SJSA1 (cell line): ENCODE results near the gene ADCK1. TPM values are rescaled to one million over a fixed set of nuclear protein-coding genes. Genes with fewer than 3 reads are reported as not detected.

Source experiments
- DNase-seq, 2 experiments: peaks; one replicate each; pipeline ENCODE4 v3.0.0-alpha.2; 2015 to 2020; ENCODE audit warnings: low spot score in 2 of 2, low read depth in 1 of 2
- H3K27ac ChIP-seq: fragments of 250-450 bp; sonication (Bioruptor Pico); 2 replicates; pipeline ENCODE4 v1.5.1; 2020; ENCODE audit warnings: mild to moderate bottlenecking, moderate library complexity
- H3K27me3 ChIP-seq: fragments of 250-450 bp; sonication (Bioruptor Pico); replicated peaks from 2 replicates; pipeline ENCODE4 v1.5.1; 2020; ENCODE audit warnings: mild to moderate bottlenecking, moderate library complexity
- H3K36me3 ChIP-seq: fragments of 250-450 bp; sonication (Bioruptor Pico); 2 replicates; pipeline ENCODE4 v1.5.1; 2020; ENCODE audit warnings: mild to moderate bottlenecking
- H3K4me1 ChIP-seq: fragments of 250-450 bp; sonication (Bioruptor Pico); replicated peaks from 2 replicates; pipeline ENCODE4 v1.6.1; 2021; ENCODE audit warnings: mild to moderate bottlenecking
- H3K4me3 ChIP-seq: fragments of 250-450 bp; sonication (Bioruptor Pico); 2 replicates; pipeline ENCODE4 v1.5.1; 2020; ENCODE audit warnings: mild to moderate bottlenecking
- H3K9me3 ChIP-seq: fragments of 250-450 bp; sonication (Bioruptor Pico); replicated peaks from 2 replicates; pipeline ENCODE4 v1.5.1; 2020; ENCODE audit warnings: mild to moderate bottlenecking
- total RNA-seq: library from RNA; depleted of rRNA; stranded (reverse); fragments of >200 nt; shearing (Covaris generic); gene quantifications from 2 replicates; pipeline ENCODE4 v1.2.3, GENCODE V29; 2014

Gene ADCK1
- total RNA-seq, 1 experiment from 2014 or later = 1.8 TPM

GRCh38 chr14:77864085-77864484 is 64.2 kb downstream of the ADCK1 start:
- no peak for DNase-seq
- Histone ChIP-seq H3K9me3 (no peaks in the 10 kb centered on the region), H3K4me1 (no peaks in the 10 kb centered on the region; the same call in 1 of the 2 replicates), H3K27ac (no peak overlapping the region), H3K4me3 (no peak overlapping the region), H3K36me3 (no peaks in the 10 kb centered on the region), H3K27me3 (no peaks in the 10 kb centered on the region)

GRCh38 chr14:77864580-77864979 is 64.7 kb downstream of the ADCK1 start:
- Histone ChIP-seq H3K9me3 (no peaks in the 10 kb centered on the region), H3K27me3 (no peaks in the 10 kb centered on the region), H3K36me3 (no peaks in the 10 kb centered on the region), H3K27ac (no peak overlapping the region), H3K4me3 (no peak overlapping the region), H3K4me1 (no peaks in the 10 kb centered on the region; the same call in 1 of the 2 replicates)
- no peak for DNase-seq

- no peaks in the 10 kb centered on the region for H3K9me3 ChIP-seq
- no peak overlapping the region for H3K27ac ChIP-seq
- DNase-seq = no peak
- no peak overlapping the region for H3K4me3 ChIP-seq
- no peaks in the 10 kb centered on the region for H3K36me3 ChIP-seq
- no peaks in the 10 kb centered on the region; the same call in 1 of the 2 replicates for H3K4me1 ChIP-seq
- H3K27me3 ChIP-seq = no peaks in the 10 kb centered on the region
These were observed 65.5 kb downstream of the ADCK1 start for GRCh38 chr14:77865455-77865854.

- Histone ChIP-seq H3K4me1 (no peaks in the 10 kb centered on the region), H3K4me3 (no peak overlapping the region), H3K9me3 (no peaks in the 10 kb centered on the region), H3K27me3 (no peaks in the 10 kb centered on the region), H3K27ac (no peak overlapping the region), H3K36me3 (no peaks in the 10 kb centered on the region)
- no peak for DNase-seq
These were observed 67.0 kb downstream of the ADCK1 start for GRCh38 chr14:77866932-77867331.

GRCh38 chr14:77867476-77867875 is 67.6 kb downstream of the ADCK1 start:
- no peaks in the 10 kb centered on the region for H3K9me3 ChIP-seq
- H3K36me3 ChIP-seq = no peaks in the 10 kb centered on the region
- no peaks in the 10 kb centered on the region for H3K27me3 ChIP-seq
- DNase-seq = no peak
- H3K4me1 ChIP-seq = no peaks in the 10 kb centered on the region
- H3K27ac ChIP-seq = no peak overlapping the region
- H3K4me3 ChIP-seq = no peak overlapping the region

GRCh38 chr14:77868552-77869285 is 68.8 kb downstream of the ADCK1 start:
- no peaks in the 10 kb centered on the region for H3K27me3 ChIP-seq
- no peak for DNase-seq
- H3K9me3 ChIP-seq = no peaks in the 10 kb centered on the region
- H3K4me1 ChIP-seq = no peaks in the 10 kb centered on the region
- H3K36me3 ChIP-seq = no peaks in the 10 kb centered on the region
- H3K27ac ChIP-seq = no peak overlapping the region
- H3K4me3 ChIP-seq = no peak overlapping the region

- Histone ChIP-seq H3K9me3 (no peaks in the 10 kb centered on the region), H3K27me3 (no peaks in the 10 kb centered on the region), H3K4me1 (no peaks in the 10 kb centered on the region), H3K27ac (no peak overlapping the region), H3K4me3 (no peak overlapping the region), H3K36me3 (no peaks in the 10 kb centered on the region)
- no peak for DNase-seq
These were observed 69.4 kb downstream of the ADCK1 start for GRCh38 chr14:77869340-77869739.

GRCh38 chr14:77870646-77871045 is 70.7 kb downstream of the ADCK1 start:
- no peaks in the 10 kb centered on the region for H3K27me3 ChIP-seq
- no peak for DNase-seq
- no peak overlapping the region for H3K4me3 ChIP-seq
- no peak overlapping the region for H3K27ac ChIP-seq
- H3K36me3 ChIP-seq = no peaks in the 10 kb centered on the region
- H3K9me3 ChIP-seq = no peaks in the 10 kb centered on the region
- H3K4me1 ChIP-seq = no peaks in the 10 kb centered on the region

- Histone ChIP-seq H3K9me3 (no peaks in the 10 kb centered on the region), H3K27ac (no peak overlapping the region), H3K4me1 (no peaks in the 10 kb centered on the region), H3K27me3 (no peaks in the 10 kb centered on the region), H3K4me3 (no peak overlapping the region), H3K36me3 (no peaks in the 10 kb centered on the region)
- DNase-seq = no peak
These were observed 72.2 kb downstream of the ADCK1 start for GRCh38 chr14:77872152-77872551.

- Histone ChIP-seq H3K27me3 (no peaks in the 10 kb centered on the region), H3K4me1 (no peaks in the 10 kb centered on the region), H3K27ac (no peak overlapping the region), H3K9me3 (no peaks in the 10 kb centered on the region), H3K36me3 (no peaks in the 10 kb centered on the region), H3K4me3 (no peak overlapping the region)
- no peak for DNase-seq
These were observed 73.1 kb downstream of the ADCK1 start for GRCh38 chr14:77872983-77873382.

GRCh38 chr14:77878783-77879182 is 78.9 kb downstream of the ADCK1 start:
- Histone ChIP-seq H3K27ac (no peak overlapping the region), H3K4me3 (no peak overlapping the region), H3K9me3 (no peaks in the 10 kb centered on the region), H3K27me3 (no peaks in the 10 kb centered on the region), H3K36me3 (no peaks in the 10 kb centered on the region), H3K4me1 (no peaks in the 10 kb centered on the region)
- DNase-seq = no peak

GRCh38 chr14:77880056-77880455 is 80.1 kb downstream of the ADCK1 start:
- Histone ChIP-seq H3K4me1 (no peaks in the 10 kb centered on the region), H3K27ac (no peak overlapping the region), H3K9me3 (no peaks in the 10 kb centered on the region), H3K36me3 (no peaks in the 10 kb centered on the region), H3K27me3 (no peaks in the 10 kb centered on the region), H3K4me3 (no peak overlapping the region)
- DNase-seq = no peak

GRCh38 chr14:77882098-77882497 is 82.2 kb downstream of the ADCK1 start:
- Histone ChIP-seq H3K27ac (no peak overlapping the region), H3K4me3 (no peak overlapping the region), H3K27me3 (no peaks in the 10 kb centered on the region), H3K9me3 (no peaks in the 10 kb centered on the region), H3K36me3 (no peaks in the 10 kb centered on the region), H3K4me1 (no peaks in the 10 kb centered on the region)
- DNase-seq = no peak

GRCh38 chr14:77882636-77883035 is 82.7 kb downstream of the ADCK1 start:
- no peak for DNase-seq
- Histone ChIP-seq H3K9me3 (no peaks in the 10 kb centered on the region), H3K27me3 (no peaks in the 10 kb centered on the region), H3K4me3 (no peak overlapping the region), H3K27ac (no peak overlapping the region), H3K4me1 (no peaks in the 10 kb centered on the region), H3K36me3 (no peaks in the 10 kb centered on the region)
